Measurements from ENCODE around the gene RAB26.
"Not testable (repeated sequence)": the region's sequence is repeated elsewhere in the genome, so short reads cannot be mapped to it uniquely, and the experiment has no call there.

Gene RAB26, protein sequence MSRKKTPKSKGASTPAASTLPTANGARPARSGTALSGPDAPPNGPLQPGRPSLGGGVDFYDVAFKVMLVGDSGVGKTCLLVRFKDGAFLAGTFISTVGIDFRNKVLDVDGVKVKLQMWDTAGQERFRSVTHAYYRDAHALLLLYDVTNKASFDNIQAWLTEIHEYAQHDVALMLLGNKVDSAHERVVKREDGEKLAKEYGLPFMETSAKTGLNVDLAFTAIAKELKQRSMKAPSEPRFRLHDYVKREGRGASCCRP

DNA sequence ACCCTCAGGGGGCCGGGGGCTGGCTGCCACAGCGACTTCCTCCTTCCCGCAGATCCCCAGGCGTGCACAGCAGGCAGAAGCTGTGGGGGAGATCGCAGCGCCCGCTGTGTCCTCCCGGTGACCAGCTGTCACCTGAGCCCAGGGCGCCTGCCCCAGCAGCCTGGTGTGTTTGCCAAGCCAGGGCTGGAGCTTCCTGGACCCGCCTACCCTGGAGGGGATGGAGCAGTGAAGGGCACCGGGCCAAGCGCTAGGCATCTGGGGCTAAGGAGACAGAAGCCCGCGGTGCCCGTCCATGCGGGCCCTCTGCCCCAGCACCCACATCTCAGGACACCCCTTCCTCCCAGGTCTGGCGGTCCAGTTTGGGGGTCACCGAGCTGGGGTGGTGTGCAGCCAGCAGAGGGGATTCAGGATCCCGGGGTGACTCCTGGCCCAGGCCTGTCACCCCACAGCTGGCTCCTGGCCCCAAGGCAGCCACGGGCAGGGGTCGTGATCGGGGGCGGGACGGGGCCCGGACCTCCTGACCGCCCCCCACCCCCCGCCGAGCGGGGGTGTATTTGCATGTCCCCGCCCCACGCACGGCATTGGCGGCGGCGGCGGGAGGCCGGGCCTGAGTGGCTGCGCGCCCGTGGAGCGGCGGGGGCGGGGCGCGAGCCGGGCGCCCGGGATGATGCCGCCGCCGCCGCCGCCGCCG lies at the start of gene RAB26:
TSS of gene RAB26 (plus strand) at position 645 of the 691 bp plus-strand sequence. CDS start 159 bp downstream, outside the sequence.
- Histone ChIP-seq H3K9ac (ENCODE audit: low read depth, low read length) (peak within 1 kb of the TSS; percentile 12), H3K27me3 (ENCODE audit: control insufficient read depth, insufficient read depth, low read length) (no peaks in the 10 kb centered on the region), H3K9me3 (ENCODE audit: control insufficient read depth, insufficient read depth, low read length) (no peaks in the 10 kb centered on the region)

DNA sequence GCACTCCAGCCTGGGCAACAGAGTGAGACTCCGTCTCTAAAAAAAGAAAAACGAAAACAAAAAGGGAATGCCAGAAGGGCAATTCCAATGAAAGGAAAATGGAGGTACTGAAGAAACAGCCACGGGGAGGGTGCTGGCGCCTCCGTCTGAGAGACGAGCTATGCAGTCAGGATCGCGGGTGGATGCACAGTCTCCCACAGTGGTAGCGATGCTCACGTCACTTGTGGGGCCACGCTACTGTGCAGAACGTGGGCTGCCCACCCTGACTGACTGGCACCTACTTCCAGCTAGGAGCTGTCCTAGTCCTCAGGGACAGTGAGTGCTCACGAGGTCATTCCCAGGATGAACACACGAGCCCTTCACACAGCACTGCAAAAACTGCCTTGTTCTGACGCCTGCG lies 46.8 kb upstream of the RAB26 start:
- not testable (repeated sequence) for H3K4me1 ChIP-seq (ENCODE audit: control insufficient read depth, insufficient read depth, low read length); H3K4me3 ChIP-seq (ENCODE audit: low read depth, low read length); H3K9ac ChIP-seq (ENCODE audit: low read depth, low read length); H3K27me3 ChIP-seq (ENCODE audit: control insufficient read depth, insufficient read depth, low read length); H3K9me3 ChIP-seq (ENCODE audit: control insufficient read depth, insufficient read depth, low read length)
- H3K36me3 ChIP-seq (ENCODE audit: control insufficient read depth, insufficient read depth, low read length) = peaks cover 26% of the 10 kb centered on the region

More for the DNA sequence above, at the start of gene RAB26:
- peaks cover 11% of the 10 kb centered on the region for H3K36me3 ChIP-seq (ENCODE audit: control insufficient read depth, insufficient read depth, low read length)
- peaks cover 7% of the 10 kb centered on the region for H3K4me1 ChIP-seq (ENCODE audit: control insufficient read depth, insufficient read depth, low read length)
- peak within 1 kb of the TSS; percentile 54 for H3K4me3 ChIP-seq (ENCODE audit: low read depth, low read length)

DNA sequence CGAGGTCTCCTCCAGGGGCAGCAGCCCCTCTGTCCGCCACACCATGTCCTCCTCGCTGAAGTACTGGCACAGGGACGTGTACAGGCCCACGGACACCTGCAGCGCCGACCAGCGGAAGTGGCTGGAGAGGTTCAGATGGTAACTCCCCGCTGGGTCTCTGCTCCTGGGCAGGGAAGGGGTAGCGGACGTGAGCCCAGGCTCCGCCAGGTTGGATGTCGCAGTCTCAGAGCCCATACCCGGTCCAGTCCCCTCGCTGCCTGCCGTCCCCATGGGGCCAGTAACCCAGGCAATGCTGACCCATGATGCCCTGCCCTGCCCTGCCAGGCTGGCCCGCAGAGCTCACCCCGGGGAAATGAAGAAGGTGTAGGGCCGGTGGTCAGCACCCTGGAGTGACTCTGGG lies 46.0 kb upstream of the RAB26 start:
- Histone ChIP-seq H3K9me3 (ENCODE audit: control insufficient read depth, insufficient read depth, low read length) (no peaks in the 10 kb centered on the region), H3K4me1 (ENCODE audit: control insufficient read depth, insufficient read depth, low read length) (no peaks in the 10 kb centered on the region), H3K27me3 (ENCODE audit: control insufficient read depth, insufficient read depth, low read length) (no peaks in the 10 kb centered on the region), H3K9ac (ENCODE audit: low read depth, low read length) (no peak overlapping the region), H3K36me3 (ENCODE audit: control insufficient read depth, insufficient read depth, low read length) (peaks cover 21% of the 10 kb centered on the region), H3K4me3 (ENCODE audit: low read depth, low read length) (no peak overlapping the region)

DNA sequence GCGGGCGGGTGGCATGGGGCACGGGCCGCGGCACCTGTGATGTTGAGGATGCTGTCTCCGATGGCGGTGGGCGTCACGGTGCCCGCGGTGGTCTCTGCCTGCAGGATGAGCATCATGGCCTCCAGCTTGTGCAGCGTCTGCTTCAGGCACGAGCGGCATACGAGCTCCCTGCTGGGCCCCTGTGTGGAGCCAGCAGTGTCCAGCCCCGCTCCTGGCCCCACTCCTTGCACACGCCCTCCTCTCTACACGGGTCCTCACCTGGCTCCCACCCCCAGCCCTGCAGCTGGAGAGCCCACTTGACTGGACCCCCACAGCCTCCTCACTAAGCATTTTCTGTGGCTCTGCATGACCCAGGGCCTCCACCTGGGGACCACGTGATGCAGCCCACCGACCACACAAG lies 44.0 kb upstream of the RAB26 start:
- not testable (repeated sequence) for H3K4me3 ChIP-seq (ENCODE audit: low read depth, low read length); H3K9me3 ChIP-seq (ENCODE audit: control insufficient read depth, insufficient read depth, low read length); H3K9ac ChIP-seq (ENCODE audit: low read depth, low read length); H3K27me3 ChIP-seq (ENCODE audit: control insufficient read depth, insufficient read depth, low read length); H3K4me1 ChIP-seq (ENCODE audit: control insufficient read depth, insufficient read depth, low read length)
- H3K36me3 ChIP-seq (ENCODE audit: control insufficient read depth, insufficient read depth, low read length) = peaks cover 24% of the 10 kb centered on the region

DNA sequence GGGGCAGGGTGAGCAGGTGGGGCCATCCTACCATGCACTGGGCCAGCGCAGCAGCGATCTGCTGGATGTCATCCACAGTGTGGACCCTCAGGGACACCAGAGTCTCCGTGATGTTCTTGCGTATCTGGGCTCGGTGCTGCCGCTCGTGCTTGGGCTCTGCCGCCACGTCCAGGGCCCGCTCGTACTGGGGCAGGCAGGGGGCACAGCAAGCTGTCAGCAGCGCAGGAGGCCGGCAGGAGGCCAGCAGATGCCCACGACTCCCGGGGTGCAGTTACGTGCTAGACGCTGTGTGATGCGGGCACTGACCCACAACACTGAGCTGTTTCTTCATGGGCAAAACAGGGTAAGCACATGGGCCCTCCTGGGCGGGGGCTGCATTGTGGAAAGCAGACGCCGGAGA lies 43.1 kb upstream of the RAB26 start:
- peaks cover 22% of the 10 kb centered on the region for H3K36me3 ChIP-seq (ENCODE audit: control insufficient read depth, insufficient read depth, low read length)
- not testable (repeated sequence) for H3K27me3 ChIP-seq (ENCODE audit: control insufficient read depth, insufficient read depth, low read length)

DNA sequence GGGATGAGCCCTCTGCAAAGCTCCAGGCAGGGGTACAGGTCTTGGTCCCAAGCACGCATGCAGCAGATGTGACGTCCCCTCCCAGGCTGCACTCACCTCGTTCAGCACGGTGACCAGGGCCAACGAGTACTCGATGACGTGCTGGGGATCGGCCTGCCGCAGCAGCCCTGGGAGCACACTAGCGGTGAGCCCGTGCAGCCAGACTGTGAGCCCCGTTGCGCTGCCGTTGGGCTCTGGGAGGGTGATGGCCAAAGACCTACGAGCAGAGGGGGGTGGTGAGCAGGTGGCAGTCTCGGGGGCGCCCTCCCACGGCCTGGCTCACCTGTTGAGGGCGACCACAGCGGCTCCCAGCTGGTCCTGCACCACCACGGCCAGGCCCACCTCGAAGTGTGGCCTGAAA lies 42.7 kb upstream of the RAB26 start:
- not testable (repeated sequence) for H3K4me3 ChIP-seq (ENCODE audit: low read depth, low read length)

More for the DNA sequence above, 43.1 kb upstream of the RAB26 start:
- H3K9me3 ChIP-seq (ENCODE audit: control insufficient read depth, insufficient read depth, low read length); H3K9ac ChIP-seq (ENCODE audit: low read depth, low read length); H3K4me1 ChIP-seq (ENCODE audit: control insufficient read depth, insufficient read depth, low read length); H3K4me3 ChIP-seq (ENCODE audit: low read depth, low read length): not testable (repeated sequence)

DNA sequence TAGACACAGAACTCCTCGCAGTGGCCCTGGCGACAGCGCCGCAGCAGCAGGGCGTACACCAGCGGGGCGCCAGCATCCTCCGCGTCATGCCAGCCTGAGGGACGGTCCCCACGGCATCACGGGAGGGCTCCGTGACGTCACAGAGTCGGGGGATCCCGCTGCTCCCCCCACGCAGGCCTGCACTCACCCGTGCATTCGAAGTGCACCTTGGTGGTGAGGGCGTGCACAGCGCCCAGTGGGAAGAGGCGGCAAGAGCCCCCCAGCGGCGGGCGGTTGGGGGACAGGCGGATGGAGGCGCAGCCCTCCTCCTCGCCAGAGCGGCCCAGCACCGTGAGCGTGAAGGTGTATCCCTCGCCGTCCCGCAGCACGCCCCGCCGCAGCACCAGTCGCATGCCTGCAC lies 42.2 kb upstream of the RAB26 start:
- H3K36me3 ChIP-seq (ENCODE audit: control insufficient read depth, insufficient read depth, low read length) = peaks cover 24% of the 10 kb centered on the region
- not testable (repeated sequence) for H3K4me3 ChIP-seq (ENCODE audit: low read depth, low read length); H3K9ac ChIP-seq (ENCODE audit: low read depth, low read length); H3K9me3 ChIP-seq (ENCODE audit: control insufficient read depth, insufficient read depth, low read length); H3K4me1 ChIP-seq (ENCODE audit: control insufficient read depth, insufficient read depth, low read length); H3K27me3 ChIP-seq (ENCODE audit: control insufficient read depth, insufficient read depth, low read length)

More for the DNA sequence above, 42.7 kb upstream of the RAB26 start:
- not testable (repeated sequence) for H3K4me1 ChIP-seq (ENCODE audit: control insufficient read depth, insufficient read depth, low read length); H3K9ac ChIP-seq (ENCODE audit: low read depth, low read length); H3K9me3 ChIP-seq (ENCODE audit: control insufficient read depth, insufficient read depth, low read length); H3K27me3 ChIP-seq (ENCODE audit: control insufficient read depth, insufficient read depth, low read length)
- peaks cover 21% of the 10 kb centered on the region for H3K36me3 ChIP-seq (ENCODE audit: control insufficient read depth, insufficient read depth, low read length)

DNA sequence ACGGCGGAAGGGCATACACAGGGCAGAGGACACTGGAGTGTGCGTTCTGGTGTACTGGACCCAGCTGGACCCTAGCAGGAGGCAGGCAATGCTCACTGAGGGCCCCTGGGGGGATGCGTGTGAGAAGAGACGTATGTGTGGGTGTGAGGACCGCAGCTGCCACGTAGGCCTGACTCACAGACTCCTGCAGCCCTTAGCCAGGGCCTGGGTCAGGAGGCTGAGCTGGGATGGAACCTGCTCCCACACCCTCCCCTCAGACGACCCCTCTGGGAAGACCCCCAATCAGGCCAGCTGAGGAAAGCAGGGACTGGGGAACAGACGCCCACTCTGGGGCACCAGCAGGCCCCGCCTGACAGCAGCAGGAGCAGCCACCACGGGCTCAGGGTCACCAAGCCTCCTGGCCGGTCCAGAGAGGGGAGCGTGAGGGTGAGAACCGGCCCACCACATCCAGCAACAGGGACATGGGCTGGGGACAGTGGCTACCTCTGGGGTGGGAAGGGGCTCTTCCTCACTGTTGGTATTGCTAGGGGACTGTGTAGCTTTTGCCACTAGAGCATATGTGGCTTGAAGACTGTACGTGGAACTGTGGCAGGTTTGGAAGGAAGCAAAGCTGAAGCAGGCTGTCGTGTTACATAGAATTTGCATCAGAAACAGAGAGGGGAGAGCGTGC lies 41.2 kb upstream of the RAB26 start:
- H3K27me3 ChIP-seq (ENCODE audit: control insufficient read depth, insufficient read depth, low read length); H3K4me1 ChIP-seq (ENCODE audit: control insufficient read depth, insufficient read depth, low read length); H3K9me3 ChIP-seq (ENCODE audit: control insufficient read depth, insufficient read depth, low read length); H3K9ac ChIP-seq (ENCODE audit: low read depth, low read length); H3K4me3 ChIP-seq (ENCODE audit: low read depth, low read length): not testable (repeated sequence)
- H3K36me3 ChIP-seq (ENCODE audit: control insufficient read depth, insufficient read depth, low read length) = peaks cover 21% of the 10 kb centered on the region

DNA sequence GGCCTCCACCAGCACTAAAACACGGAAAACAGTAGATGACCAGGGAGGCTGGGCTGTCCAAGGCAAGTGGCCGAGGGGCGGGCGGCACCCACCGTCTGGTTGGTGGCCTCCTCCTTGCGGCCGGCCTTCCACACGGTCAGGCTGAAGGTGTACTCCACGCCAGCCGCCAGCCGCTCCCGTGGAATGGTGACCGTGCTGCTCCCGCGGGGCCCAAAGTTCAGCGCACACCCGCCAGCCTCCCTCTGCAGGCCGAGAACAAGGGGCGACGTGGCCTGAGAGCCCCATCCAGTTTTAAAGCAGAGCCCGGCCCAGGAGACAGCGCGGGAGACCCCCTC lies 40.7 kb upstream of the RAB26 start:
- not testable (repeated sequence) for H3K4me3 ChIP-seq (ENCODE audit: low read depth, low read length); H3K9me3 ChIP-seq (ENCODE audit: control insufficient read depth, insufficient read depth, low read length); H3K27me3 ChIP-seq (ENCODE audit: control insufficient read depth, insufficient read depth, low read length); H3K9ac ChIP-seq (ENCODE audit: low read depth, low read length); H3K4me1 ChIP-seq (ENCODE audit: control insufficient read depth, insufficient read depth, low read length)
- H3K36me3 ChIP-seq (ENCODE audit: control insufficient read depth, insufficient read depth, low read length) = peaks cover 19% of the 10 kb centered on the region

DNA sequence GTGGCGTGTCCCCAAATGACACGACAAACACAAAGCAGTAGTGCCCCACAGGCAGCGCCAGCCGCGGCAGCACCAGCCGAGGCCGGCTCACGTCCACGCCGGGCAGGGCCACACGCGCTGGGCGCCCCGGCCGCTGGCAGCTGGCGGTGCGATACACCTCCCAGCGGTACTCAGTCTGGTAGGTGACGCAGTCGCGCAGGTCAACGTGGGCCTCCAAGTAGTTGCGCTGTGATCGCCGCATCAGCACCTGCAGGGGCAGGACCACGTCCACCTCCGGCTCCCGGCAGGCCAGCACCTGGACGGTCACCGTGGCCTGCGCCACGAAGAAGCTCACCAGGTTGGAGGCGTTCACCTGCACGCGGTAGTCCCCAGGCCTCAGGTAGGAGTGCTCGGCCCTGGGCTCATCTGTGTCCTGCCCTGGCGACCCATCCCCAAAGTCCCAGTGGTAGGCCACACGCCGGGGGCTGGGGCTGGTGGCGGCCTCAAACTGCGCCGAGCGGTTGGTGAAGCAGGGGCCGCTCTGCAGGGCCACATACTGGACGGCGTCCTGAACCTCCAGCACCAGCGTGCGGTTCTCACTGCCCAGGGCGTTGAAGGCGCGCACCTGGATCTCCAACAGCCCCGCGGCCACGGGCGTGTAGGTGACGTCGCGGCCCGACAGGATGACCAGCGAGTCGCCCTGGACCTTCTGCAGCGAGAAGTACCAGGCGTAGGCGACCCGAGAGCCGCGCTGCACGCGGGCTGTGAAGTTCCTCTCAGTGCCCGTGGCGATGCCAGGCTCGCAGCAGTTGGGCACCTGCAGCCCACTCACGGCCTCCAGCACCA lies 39.8 kb upstream of the RAB26 start:
- not testable (repeated sequence) for H3K4me1 ChIP-seq (ENCODE audit: control insufficient read depth, insufficient read depth, low read length); H3K4me3 ChIP-seq (ENCODE audit: low read depth, low read length); H3K9me3 ChIP-seq (ENCODE audit: control insufficient read depth, insufficient read depth, low read length); H3K9ac ChIP-seq (ENCODE audit: low read depth, low read length); H3K27me3 ChIP-seq (ENCODE audit: control insufficient read depth, insufficient read depth, low read length)
- peaks cover 15% of the 10 kb centered on the region for H3K36me3 ChIP-seq (ENCODE audit: control insufficient read depth, insufficient read depth, low read length)

DNA sequence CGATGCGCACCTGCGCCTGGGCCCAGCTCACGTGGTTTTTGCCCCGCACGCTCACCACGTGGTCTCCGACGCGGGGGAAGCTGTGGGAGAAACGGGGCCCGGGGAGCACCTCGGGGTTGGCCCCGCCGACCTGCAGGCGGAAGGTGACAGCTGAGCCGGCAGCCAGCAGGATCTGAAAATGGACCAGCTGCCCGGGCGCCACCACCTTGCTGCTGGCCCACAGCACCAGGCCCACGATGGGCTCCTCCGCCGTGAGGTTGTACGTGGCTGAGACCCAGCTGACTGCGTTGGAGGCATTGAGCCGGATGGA lies 39.2 kb upstream of the RAB26 start:
- H3K9ac ChIP-seq (ENCODE audit: low read depth, low read length); H3K9me3 ChIP-seq (ENCODE audit: control insufficient read depth, insufficient read depth, low read length); H3K27me3 ChIP-seq (ENCODE audit: control insufficient read depth, insufficient read depth, low read length); H3K4me3 ChIP-seq (ENCODE audit: low read depth, low read length); H3K4me1 ChIP-seq (ENCODE audit: control insufficient read depth, insufficient read depth, low read length): not testable (repeated sequence)
- H3K36me3 ChIP-seq (ENCODE audit: control insufficient read depth, insufficient read depth, low read length) = peaks cover 17% of the 10 kb centered on the region
